HG03066 (cell line): ENCODE measurements around the gene CCDC60.

Source experiments
- ATAC-seq: cut with Tn5 transposase; IDR thresholded peaks from one replicate; pipeline ENCODE4 v1.9.1; 2021; ENCODE audit warnings: low read depth; ENCODE audit not compliant: unreplicated experiment

CCDC60 gene

GRCh38 chr12:119334430-119335170, at the start of gene CCDC60:
Gene CCDC60, plus strand, starts transcription at chr12:119334729. Its CDS starts 448 bp downstream, at chr12:119335177.
- no peak for ATAC-seq

- no peak for ATAC-seq
These were observed 46.0 kb upstream of the CCDC60 start for GRCh38 chr12:119288576-119288975.

DNA sequence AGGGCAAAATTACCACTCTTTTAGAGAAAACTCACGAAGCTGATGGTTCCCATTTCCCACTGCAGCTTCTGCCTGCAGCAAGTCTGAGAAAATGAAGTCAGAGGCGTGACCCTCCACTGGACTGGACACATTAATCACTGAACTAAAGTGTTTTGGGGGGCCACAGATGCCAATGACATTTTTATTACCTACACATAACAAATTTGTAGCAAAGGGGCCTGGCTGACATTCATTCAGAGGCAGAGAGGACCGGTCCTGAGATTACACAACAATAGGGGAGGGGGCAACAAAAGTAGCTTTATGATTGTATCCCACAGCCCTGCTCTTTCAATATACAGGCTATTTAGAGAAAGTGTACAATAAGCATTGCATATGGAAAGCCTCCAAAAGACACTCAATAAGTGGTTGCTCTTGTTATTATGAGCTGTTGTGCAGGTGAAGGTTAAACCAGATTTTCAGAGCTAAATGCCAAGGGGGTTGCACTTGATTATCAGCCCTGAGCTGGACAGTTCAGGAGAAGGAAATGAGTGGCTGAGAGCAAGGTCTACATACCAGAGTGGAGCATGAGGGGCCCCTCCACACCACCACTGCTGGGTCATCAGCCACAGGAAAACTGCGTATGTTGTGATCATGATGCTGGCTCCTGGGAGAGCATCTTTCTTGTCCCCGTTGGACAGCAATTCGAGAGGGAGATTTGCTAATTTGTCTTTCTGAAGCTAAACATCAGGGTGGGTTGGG, 41.5 kb upstream of the CCDC60 start:
- no peak for ATAC-seq

- ATAC-seq = no peak
These were observed 40.3 kb upstream of the CCDC60 start for GRCh38 chr12:119294211-119294610.

GRCh38 chr12:119296535-119296934, 38.0 kb upstream of the CCDC60 start:
- ATAC-seq = no peak

GRCh38 chr12:119299130-119299529, 35.4 kb upstream of the CCDC60 start:
- no peak for ATAC-seq

GRCh38 chr12:119301379-119301778, 33.1 kb upstream of the CCDC60 start:
- ATAC-seq = no peak

- no peak for ATAC-seq
These were observed 32.0 kb upstream of the CCDC60 start for GRCh38 chr12:119302451-119303080.

- ATAC-seq = no peak
These were observed 27.9 kb upstream of the CCDC60 start for GRCh38 chr12:119306593-119306992.

DNA sequence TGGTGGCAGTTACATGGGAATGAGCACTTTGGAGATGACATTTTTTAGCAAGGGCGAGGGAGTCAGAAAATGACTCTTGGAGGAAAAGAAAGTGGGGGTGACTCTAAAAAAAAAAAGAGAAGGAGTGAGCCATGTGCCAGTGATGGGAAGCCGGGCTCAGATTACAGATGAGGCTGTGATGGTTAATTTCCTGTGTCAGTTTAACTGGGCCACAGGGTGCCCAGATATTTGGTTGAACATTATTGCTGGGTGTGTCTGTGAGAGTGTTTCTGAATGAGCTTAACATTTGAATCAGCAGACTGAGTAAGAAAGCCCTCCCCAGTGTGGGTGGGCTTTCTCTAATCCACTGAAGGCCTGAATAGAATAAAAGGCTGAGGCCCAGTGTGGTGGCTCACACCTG, 26.8 kb upstream of the CCDC60 start:
- no peak for ATAC-seq

GRCh38 chr12:119308708-119309456, 25.6 kb upstream of the CCDC60 start:
- no peak for ATAC-seq

GRCh38 chr12:119311878-119312277, 22.7 kb upstream of the CCDC60 start:
- no peak for ATAC-seq

GRCh38 chr12:119312904-119313303, 21.6 kb upstream of the CCDC60 start:
- no peak for ATAC-seq

GRCh38 chr12:119314290-119314689, 20.2 kb upstream of the CCDC60 start:
- ATAC-seq = no peak

GRCh38 chr12:119319638-119320037, 14.9 kb upstream of the CCDC60 start:
- ATAC-seq = no peak

GRCh38 chr12:119320678-119321077, 13.9 kb upstream of the CCDC60 start:
- ATAC-seq = no peak

- no peak for ATAC-seq
These were observed 12.2 kb upstream of the CCDC60 start for GRCh38 chr12:119322301-119322723.

DNA sequence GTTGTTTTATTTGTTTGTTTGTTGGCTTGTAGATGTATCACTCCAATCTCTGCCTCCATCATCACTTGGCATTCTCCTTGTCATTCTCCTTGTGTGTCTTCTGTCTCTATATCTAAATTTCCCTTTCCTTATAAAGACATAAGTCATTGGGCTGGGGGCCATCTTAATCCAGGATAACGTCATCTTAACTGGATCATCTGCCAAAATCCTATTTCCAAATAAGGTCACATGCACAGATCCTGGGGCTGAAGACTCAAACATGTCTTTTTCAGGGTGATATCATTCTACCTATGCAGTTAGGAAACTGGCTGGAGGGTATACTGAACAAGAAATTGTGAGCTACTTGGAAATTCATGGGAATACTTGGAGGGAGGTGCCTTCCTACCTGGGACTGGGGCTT, 8.7 kb upstream of the CCDC60 start:
- ATAC-seq = no peak

DNA sequence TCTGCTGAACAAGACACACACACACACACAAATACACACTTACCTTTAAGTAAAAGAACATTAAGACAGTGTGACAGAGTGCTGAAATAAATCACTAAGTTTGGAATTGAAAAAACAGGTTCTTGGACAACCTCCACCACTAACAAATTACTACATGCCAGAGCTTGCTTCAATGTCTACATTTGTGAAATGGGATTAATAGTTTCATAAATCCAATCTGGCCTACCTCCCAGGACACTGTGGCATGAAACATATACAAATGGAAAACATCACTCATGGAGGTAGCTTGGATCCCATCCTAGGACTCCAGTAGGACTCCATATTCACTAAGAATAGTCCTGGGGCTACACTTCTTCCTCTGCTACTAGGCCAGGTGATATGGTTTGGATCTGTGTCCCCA, 8.2 kb upstream of the CCDC60 start:
- no peak for ATAC-seq

DNA sequence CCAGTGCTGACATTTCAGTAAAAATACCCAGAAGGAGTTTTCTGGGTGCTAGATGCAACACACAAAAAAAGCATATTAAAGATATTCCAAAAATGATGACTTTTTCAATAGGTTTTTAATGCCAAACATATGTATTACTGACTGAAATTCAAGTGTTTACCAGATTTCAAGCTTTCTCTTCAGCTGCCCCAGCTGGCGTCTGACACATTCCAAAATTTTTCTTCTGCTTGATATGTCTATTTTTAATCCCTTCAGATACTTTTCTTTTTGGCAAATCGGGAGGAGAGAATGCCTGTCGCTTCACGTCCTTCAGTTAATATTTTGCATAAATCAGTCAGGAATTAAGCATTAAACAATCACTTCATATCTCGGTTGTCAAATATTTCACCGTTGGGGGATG, 7.1 kb upstream of the CCDC60 start:
- ATAC-seq = no peak

- ATAC-seq = no peak
These were observed 6.4 kb upstream of the CCDC60 start for GRCh38 chr12:119328111-119328510.
